K562 (cell line): Measurements from ENCODE around the gene KNG1. TPM values are rescaled to one million over a fixed set of nuclear protein-coding genes. Genes with fewer than 3 reads are reported as not detected.

ENCODE experiments used
- ATAC-seq: fragments of 200-7000 bp; cut with Tn5 transposase; 3 replicates; pipeline ENCODE4 v1.9.1; 2020; ENCODE audit warnings: moderate library complexity
- BruUV-seq: library from RNA; stranded (reverse); fragments of 400-500 nt; replicated peaks from 2 replicates; lab custom pipeline; 2021; lab: Mats Ljungman, UMichigan
- CTCF ChIA-PET: fragments of 300-600 bp; formaldehyde crosslinking; extraction: SDS; loops from one replicate; lab custom pipeline; 2021; ENCODE audit warnings: low intra/inter-chr PET ratio; lab: Yijun Ruan, JAX
- POLR2A ChIA-PET: fragments of 300-600, 350-650 bp; sonication (Branson Sonifier 250); formaldehyde crosslinking; extraction: SDS; loops from one replicate; lab custom pipeline; 2021; ENCODE audit warnings: antibody characterized with exemption, inconsistent platforms; lab: Yijun Ruan, JAX
- DNase-seq, 4 experiments: peaks; one replicate each; pipeline versions ENCODE4 v3.0.0 to v3.0.0-alpha.2; 2011 to 2018; ENCODE audit warnings: low spot score in 3 of 4, mixed read lengths in 3 of 4; ENCODE audit errors: extremely low read depth in 1 of 4
- FAIRE-seq: peaks from 2 replicates; lab custom pipeline; 2011; peaks lifted over from hg19 to GRCh38; lab: Jason Lieb, UNC
- H2AFZ ChIP-seq: 2 replicates; pipeline ENCODE4 v1.6.0; 2011; ENCODE audit warnings: low read depth, low read length, control low read depth, inconsistent platforms
- H3K27ac ChIP-seq: fragments of 200-600 bp; 3 replicates; pipeline ENCODE4 v1.8.0; 2011; ENCODE audit warnings: low read depth, mild to moderate bottlenecking, control low read depth, inconsistent platforms, low read length, moderate library complexity, mixed read lengths; ENCODE audit errors: extremely low read depth
- H3K27me3 ChIP-seq, 2 experiments: fragments of 300-600 bp in 1 of 2; 2 replicates in 1 of 2; 3 replicates in 1 of 2; pipeline versions ENCODE4 v1.6.0 to v1.8.0; 2011; ENCODE audit warnings: inconsistent platforms in 2 of 2, low read length in 2 of 2, mild to moderate bottlenecking in 1 of 2, mixed read lengths in 1 of 2, moderate library complexity in 1 of 2; ENCODE audit not compliant: control insufficient read depth in 2 of 2, insufficient read depth in 2 of 2
- H3K36me3 ChIP-seq: fragments of 300-600 bp; 3 replicates; pipeline ENCODE4 v1.8.0; 2011; ENCODE audit warnings: mild to moderate bottlenecking, low read length, inconsistent platforms; ENCODE audit not compliant: control insufficient read depth, insufficient read depth
- H3K4me1 ChIP-seq, 2 experiments: fragments of 200-600 bp in 1 of 2; replicated peaks in 1 of 2; 2 replicates in 1 of 2; 3 replicates in 1 of 2; pipeline versions ENCODE4 v1.5.1 to v1.8.0; 2011; ENCODE audit warnings: inconsistent platforms in 2 of 2, low read length in 2 of 2, mild to moderate bottlenecking in 1 of 2, mixed read lengths in 1 of 2, moderate library complexity in 1 of 2; ENCODE audit not compliant: control insufficient read depth in 2 of 2, insufficient read depth in 2 of 2
- H3K4me2 ChIP-seq: 2 replicates; pipeline ENCODE4 v1.6.1; 2011; ENCODE audit warnings: low read length, control low read depth, inconsistent platforms, mixed read lengths; ENCODE audit not compliant: insufficient read depth
- H3K4me3 ChIP-seq: fragments of 200-600 bp; sonication (generic), shearing (Covaris generic); 2 replicates; pipeline ENCODE4 v1.5.1; 2016; ENCODE audit warnings: control low read depth, inconsistent platforms
- H3K79me2 ChIP-seq: fragments of 200-600 bp; 3 replicates; pipeline ENCODE4 v1.8.0; 2011; ENCODE audit warnings: low read length, inconsistent platforms; ENCODE audit not compliant: control insufficient read depth, insufficient read depth
- H3K9ac ChIP-seq, 2 experiments: 2 replicates each; pipeline versions ENCODE4 v1.6.0 to v1.6.1; 2011; ENCODE audit warnings: low read depth in 2 of 2, low read length in 2 of 2, control low read depth in 1 of 2, inconsistent platforms in 1 of 2, mild to moderate bottlenecking in 1 of 2, mixed read lengths in 1 of 2; ENCODE audit not compliant: insufficient read depth in 1 of 2
- H3K9me1 ChIP-seq: one replicate; pipeline ENCODE4 v1.6.0; 2011; ENCODE audit warnings: inconsistent platforms, mild to moderate bottlenecking, low read length, moderate library complexity; ENCODE audit not compliant: control insufficient read depth, insufficient read depth
- H3K9me3 ChIP-seq: replicated peaks from 2 replicates; pipeline ENCODE4 v1.5.1; 2011; ENCODE audit warnings: low read depth, low read length, inconsistent platforms; ENCODE audit not compliant: control insufficient read depth, insufficient read depth
- H4K20me1 ChIP-seq: replicated peaks from 2 replicates; pipeline ENCODE4 v1.6.1; 2011; ENCODE audit warnings: low read length, inconsistent platforms, mixed read lengths; ENCODE audit not compliant: control insufficient read depth, insufficient read depth
- CBFB ChIP-seq: sonication (generic); formaldehyde crosslinking; IDR thresholded peaks from 2 replicates; pipeline ENCODE4 v1.4.0; 2020; ENCODE audit warnings: mild to moderate bottlenecking, missing genetic modification reagents
- EWSR1 ChIP-seq: fragments of 450-650 bp; IDR thresholded peaks from 2 replicates; pipeline ENCODE4 v1.6.1; 2018; ENCODE audit warnings: borderline replicate concordance, mild to moderate bottlenecking, low read depth, moderate library complexity; ENCODE audit not compliant: partially characterized antibody
- JUN ChIP-seq, 2 experiments: sonication (generic) in 1 of 2; formaldehyde crosslinking in 1 of 2; IDR thresholded peaks; 2 replicates each; pipeline versions ENCODE4 v1.6.1 to v1.8.0; 2012 to 2022; ENCODE audit warnings: borderline replicate concordance in 2 of 2, mild to moderate bottlenecking in 2 of 2, improper control_type of control experiment in 1 of 2, low read depth in 1 of 2, low read length in 1 of 2, missing genetic modification reagents in 1 of 2
- MBD2 ChIP-seq: sonication (generic); IDR thresholded peaks from 2 replicates; pipeline ENCODE4 v1.6.1; 2016; ENCODE audit warnings: low read depth, borderline replicate concordance
- MYBL2 ChIP-seq, 2 experiments: fragments of 450-650 bp in 1 of 2; sonication (generic) in 1 of 2; formaldehyde crosslinking in 1 of 2; IDR thresholded peaks; 2 replicates each; pipeline versions ENCODE4 v1.6.1 to v1.8.1; 2017 to 2022; ENCODE audit warnings: borderline replicate concordance in 1 of 2, inconsistent platforms in 1 of 2, low read depth in 1 of 2, mild to moderate bottlenecking in 1 of 2, missing genetic modification reagents in 1 of 2, moderate library complexity in 1 of 2
- PHB ChIP-seq: fragments of 250-450 bp; sonication (Bioruptor Pico); IDR thresholded peaks from 2 replicates; pipeline ENCODE4 v1.5.0; 2021
- SETDB1 ChIP-seq: IDR thresholded peaks from one replicate; pipeline ENCODE4 v1.6.1; 2012; ENCODE audit warnings: low read length, control low read depth, inconsistent platforms
- SRF ChIP-seq, 2 experiments: fragments of 250-450, 450-650 bp in 1 of 2; sonication (Bioruptor Pico) in 1 of 2; sonication (generic) in 1 of 2; formaldehyde crosslinking; IDR thresholded peaks; 2 replicates each; pipeline versions ENCODE4 v1.5.0 to v1.5.1; 2020 to 2022; ENCODE audit warnings: mild to moderate bottlenecking in 1 of 2, missing genetic modification reagents in 1 of 2
- ZNF778 ChIP-seq: fragments of 450-650 bp; formaldehyde crosslinking; IDR thresholded peaks from 2 replicates; pipeline ENCODE4 v1.4.0; 2020; ENCODE audit warnings: mild to moderate bottlenecking, moderate library complexity
- WGBS: fragments of 100-300 bp; shearing (Covaris generic); methylation state at CpG from one replicate; pipeline ENCODE4 v1.1.6; 2016; ENCODE audit warnings: low coverage, mixed read lengths; ENCODE audit not compliant: insufficient coverage; ENCODE audit errors: missing lambda C conversion rate; 5-methylcytosine and 5-hydroxymethylcytosine counted together
- in situ Hi-C: fragments of 300-500 bp; cut with MboI; formaldehyde crosslinking; loops from 4 replicates; pipeline ENCODE4 v1.15.0; 2018; ENCODE audit warnings: inconsistent platforms, mixed read lengths
- intact Hi-C: fragments of 100-400 bp; cut with micrococcal nuclease; formaldehyde crosslinking; loops from 2 replicates; pipeline ENCODE4 v1.14.2; 2022
- polyA plus RNA-seq, 8 experiments: library from polyadenylated mRNA; depleted of rRNA in 4 of 8; stranded (reverse) in 5 of 8; unstranded in 3 of 8; fragments of >200 nt; fragmentation: Nextera tagmentation in 2 of 8; fragmentation: Illumina TruSeq in 1 of 8; extraction: Ambion mirVana in 2 of 8; extraction: Trizol in 1 of 8; gene quantifications; 2 replicates each; pipeline versions ENCODE4 v1.2.1 to v1.2.3, GENCODE V29; 2011 to 2014; ENCODE audit warnings: inconsistent platforms in 1 of 8, missing spikeins in 1 of 8
- total RNA-seq, 7 experiments: library from RNA; depleted of rRNA in 6 of 7; stranded (reverse); fragments of >200 nt in 6 of 7; fragmentation: Illumina TruSeq in 2 of 7; extraction: Trizol in 2 of 7; gene quantifications; 2 replicates each; pipeline versions ENCODE4 v1.2.1 to v1.2.3, GENCODE V29; 2011 to 2021; ENCODE audit warnings: low replicate concordance in 1 of 7
- TF ChIP-seq, protein P1 (sequence below): sonication (generic); IDR thresholded peaks from 2 replicates; pipeline ENCODE4 v1.6.1; 2016

KNG1 gene
- total and polyA plus RNA-seq, 9 of the 15 experiments (the other 6 are each of a cell fraction or from before 2014, with no cell fraction given) = 0.09 TPM; not detected in 8

DNA sequence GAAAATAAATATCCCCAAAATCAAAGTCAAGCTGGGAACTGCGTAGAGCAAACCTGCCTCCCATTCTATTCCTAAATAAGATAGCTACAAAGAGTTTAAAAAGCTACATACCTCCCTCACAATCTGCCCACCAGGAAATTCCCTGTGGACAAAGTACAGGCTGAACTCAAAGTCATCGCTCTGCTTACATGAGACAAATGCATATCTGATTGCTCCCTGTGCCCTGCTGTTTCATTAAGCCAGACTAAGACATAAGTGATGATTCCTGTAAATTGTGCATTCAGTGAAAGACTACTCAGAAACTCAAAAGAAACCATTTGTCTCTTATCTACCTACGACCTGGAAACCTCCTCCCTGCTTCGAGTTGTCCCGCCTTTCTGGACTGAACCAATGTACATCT lies 37.7 kb downstream of the KNG1 start:
- H3K79me2 ChIP-seq = no peaks in the 10 kb centered on the region
- CTCF ChIA-PET = no interaction called here
- 30% methylated on average over 5 of the region's 5 CpGs for WGBS
- ATAC-seq (no peak), FAIRE-seq (no peak), DNase-seq (no peak)
- H3K9me3 ChIP-seq = no peaks in the 10 kb centered on the region
- intact Hi-C loops = loop anchor here (5.0 kb wide), 3 partner anchors 58 to 773 kb away; no protein-coding TSS in a partner anchor
- no peak overlapping the region for H2AFZ ChIP-seq
- H3K4me3 ChIP-seq = no peak overlapping the region
- H3K9me1 ChIP-seq = no peaks in the 10 kb centered on the region
- H3K4me2 ChIP-seq = no peak overlapping the region
- no peak overlapping the region for H3K27ac ChIP-seq
- no peaks in the 10 kb centered on the region for H3K36me3 ChIP-seq
- H3K27me3 ChIP-seq = no peaks in the 10 kb centered on the region
- POLR2A ChIA-PET = interaction anchor here (1.3 kb wide), 1 partner anchor 28 kb away, joined by 5 read pairs; the partner anchor contains the start of gene EIF4A2
- H4K20me1 ChIP-seq = no peaks in the 10 kb centered on the region
- H3K9ac ChIP-seq = no peak overlapping the region
- TF ChIP-seq MBD2 (no peak), JUN (IDR thresholded peaks at IDR 0.05; ENCODE audit: borderline replicate concordance, low read depth, low read length) (no peak), JUN (CRISPR knock-in tag; IDR thresholded peaks at IDR 0.05; ENCODE audit: borderline replicate concordance) (no peak), SETDB1 (no peak), PHB (CRISPR knock-in tag) (no peak), CBFB (CRISPR knock-in tag) (no peak), SRF (CRISPR knock-in tag; IDR thresholded peaks at IDR 0.05) (no peak), ZNF778 (CRISPR knock-in tag) (no peak), MYBL2 (IDR thresholded peaks at IDR 0.05; ENCODE audit: low read depth) (no peak), MYBL2 (CRISPR knock-in tag; IDR thresholded peaks at IDR 0.05; ENCODE audit: borderline replicate concordance) (no peak), EWSR1 (no peak)
- TF ChIP-seq, protein P1, sequence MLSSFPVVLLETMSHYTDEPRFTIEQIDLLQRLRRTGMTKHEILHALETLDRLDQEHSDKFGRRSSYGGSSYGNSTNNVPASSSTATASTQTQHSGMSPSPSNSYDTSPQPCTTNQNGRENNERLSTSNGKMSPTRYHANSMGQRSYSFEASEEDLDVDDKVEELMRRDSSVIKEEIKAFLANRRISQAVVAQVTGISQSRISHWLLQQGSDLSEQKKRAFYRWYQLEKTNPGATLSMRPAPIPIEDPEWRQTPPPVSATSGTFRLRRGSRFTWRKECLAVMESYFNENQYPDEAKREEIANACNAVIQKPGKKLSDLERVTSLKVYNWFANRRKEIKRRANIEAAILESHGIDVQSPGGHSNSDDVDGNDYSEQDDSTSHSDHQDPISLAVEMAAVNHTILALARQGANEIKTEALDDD = no peak
- no TSS peak for BruUV-seq
- H3K4me1 ChIP-seq = peaks cover 0 to 5% of the 10 kb centered on the region in 2 experiments; a peak in 2 of 5 replicates
- in situ Hi-C loops = loop anchor here (10.0 kb wide), 1 partner anchor 140 kb away; the partner anchor contains the start of gene AHSG
